Effector memory CD8-positive, alpha-beta T cell (primary cell): Measurements from ENCODE around the gene USH2A.

ENCODE experiments used
- ATAC-seq: fragments of 150-1000 bp; cut with Tn5 transposase; replicated peaks from 2 replicates; pipeline ENCODE4 v1.10.0; 2021; ENCODE audit warnings: mild to moderate bottlenecking, moderate library complexity
- DNase-seq, 3 experiments: peaks; one replicate each; pipeline ENCODE4 v3.0.0; 2021
- H3K27ac Mint-ChIP-seq, 2 donors: one replicate each; pipeline ENCODE4 v1.8.0; 2022; ENCODE audit warnings: mild to moderate bottlenecking in 2 of 2, mixed read lengths in 2 of 2, moderate library complexity in 2 of 2
- H3K27me3 Mint-ChIP-seq, 2 donors: one replicate each; pipeline ENCODE4 v1.8.0; 2022; ENCODE audit warnings: mixed read lengths in 2 of 2
- H3K36me3 Mint-ChIP-seq: one replicate; pipeline ENCODE4 v1.8.0; 2022; ENCODE audit warnings: mild to moderate bottlenecking, moderate library complexity, mixed read lengths; ENCODE audit not compliant: insufficient read depth
- H3K4me1 Mint-ChIP-seq, 2 donors: one replicate each; pipeline ENCODE4 v1.8.0; 2022; ENCODE audit warnings: low read depth in 2 of 2, mixed read lengths in 2 of 2
- H3K4me3 Mint-ChIP-seq, 2 donors: one replicate each; pipeline ENCODE4 v1.8.0; 2022; ENCODE audit warnings: mild to moderate bottlenecking in 2 of 2, mixed read lengths in 2 of 2, moderate library complexity in 2 of 2
- H3K9me3 Mint-ChIP-seq, 2 donors: one replicate each; pipeline ENCODE4 v1.8.0; 2022; ENCODE audit warnings: mixed read lengths in 2 of 2
- total RNA-seq, 9 experiments: gene quantifications; one replicate each; lab custom pipeline; 2026; lab: John Stamatoyannopoulos, UW

The USH2A gene
- 0 to 0.12 (median 0.06) reads per million in 9 experiments for total RNA-seq

- Mint-ChIP-seq H3K4me1 (no peaks in the 10 kb centered on the region), H3K36me3 (no peaks in the 10 kb centered on the region), H3K9me3 (peaks cover 0 to 5% of the 10 kb centered on the region in 2 donors), H3K27ac (no peak within 1 kb of the TSS), H3K4me3 (no peak within 1 kb of the TSS), H3K27me3 (no peaks in the 10 kb centered on the region)
- DNase-seq (no peak), ATAC-seq (no peak)
Measured at GRCh38 chr1:216422821-216423520, at the start of gene USH2A. TSS of gene USH2A (minus strand) at chr1:216423448. CDS start at chr1:216422336, 1,112 bp downstream.

- DNase-seq, result no peak
- ATAC-seq, result no peak
- Mint-ChIP-seq H3K36me3 (no peaks in the 10 kb centered on the region), H3K27ac (no peak overlapping the region), H3K4me3 (no peak overlapping the region), H3K27me3 (no peaks in the 10 kb centered on the region), H3K9me3 (peaks cover 0 to 5% of the 10 kb centered on the region in 2 donors), H3K4me1 (no peaks in the 10 kb centered on the region)
Measured at GRCh38 chr1:216466162-216466801, 43.0 kb upstream of the USH2A start.

- no peak for DNase-seq
- H3K36me3 Mint-ChIP-seq, result no peaks in the 10 kb centered on the region
Measured at GRCh38 chr1:216464489-216464888, 41.2 kb upstream of the USH2A start.

GRCh38 chr1:216462066-216462775 lies 39.0 kb upstream of the USH2A start:
- no peak overlapping the region for H3K27ac Mint-ChIP-seq
- no peak for DNase-seq

More at GRCh38 chr1:216464489-216464888, 41.2 kb upstream of the USH2A start:
- peaks cover 11% of the 10 kb centered on the region in 2 donors for H3K9me3 Mint-ChIP-seq
- ATAC-seq, result no peak
- no peaks in the 10 kb centered on the region for H3K4me1 Mint-ChIP-seq
- H3K4me3 Mint-ChIP-seq, result no peak overlapping the region
- no peak overlapping the region for H3K27ac Mint-ChIP-seq
- no peaks in the 10 kb centered on the region for H3K27me3 Mint-ChIP-seq

GRCh38 chr1:216461466-216461865 lies 38.2 kb upstream of the USH2A start:
- no peak for ATAC-seq
- Mint-ChIP-seq H3K4me1 (no peaks in the 10 kb centered on the region), H3K27me3 (no peaks in the 10 kb centered on the region), H3K36me3 (no peaks in the 10 kb centered on the region), H3K9me3 (peaks cover 9 to 11% of the 10 kb centered on the region in 2 donors), H3K4me3 (no peak overlapping the region), H3K27ac (no peak overlapping the region)
- DNase-seq, result no peak

More at GRCh38 chr1:216462066-216462775, 39.0 kb upstream of the USH2A start:
- H3K4me1 Mint-ChIP-seq, result no peaks in the 10 kb centered on the region
- ATAC-seq, result no peak
- H3K4me3 Mint-ChIP-seq, result no peak overlapping the region
- no peaks in the 10 kb centered on the region for H3K36me3 Mint-ChIP-seq
- no peaks in the 10 kb centered on the region for H3K27me3 Mint-ChIP-seq
- H3K9me3 Mint-ChIP-seq, result peaks cover 11% of the 10 kb centered on the region in 2 donors

GRCh38 chr1:216459651-216460207 lies 36.5 kb upstream of the USH2A start:
- H3K4me1 Mint-ChIP-seq, result no peaks in the 10 kb centered on the region
- no peaks in the 10 kb centered on the region for H3K27me3 Mint-ChIP-seq
- peaks cover 9 to 13% of the 10 kb centered on the region in 2 donors for H3K9me3 Mint-ChIP-seq

GRCh38 chr1:216458812-216459211 lies 35.6 kb upstream of the USH2A start:
- DNase-seq (no peak), ATAC-seq (no peak)
- no peaks in the 10 kb centered on the region for H3K27me3 Mint-ChIP-seq
- peaks cover 12 to 22% of the 10 kb centered on the region in 2 donors for H3K9me3 Mint-ChIP-seq
- H3K27ac Mint-ChIP-seq, result no peak overlapping the region
- H3K36me3 Mint-ChIP-seq, result no peaks in the 10 kb centered on the region
- H3K4me3 Mint-ChIP-seq, result no peak overlapping the region
- no peaks in the 10 kb centered on the region for H3K4me1 Mint-ChIP-seq

More at GRCh38 chr1:216459651-216460207, 36.5 kb upstream of the USH2A start:
- ATAC-seq (no peak), DNase-seq (no peak)
- no peak overlapping the region for H3K4me3 Mint-ChIP-seq
- H3K36me3 Mint-ChIP-seq, result no peaks in the 10 kb centered on the region
- no peak overlapping the region for H3K27ac Mint-ChIP-seq

- ATAC-seq (no peak), DNase-seq (no peak)
- H3K4me3 Mint-ChIP-seq, result no peak overlapping the region
- no peaks in the 10 kb centered on the region for H3K27me3 Mint-ChIP-seq
- H3K36me3 Mint-ChIP-seq, result no peaks in the 10 kb centered on the region
- H3K9me3 Mint-ChIP-seq, result peaks cover 12 to 30% of the 10 kb centered on the region in 2 donors
- no peak overlapping the region for H3K27ac Mint-ChIP-seq
- no peaks in the 10 kb centered on the region for H3K4me1 Mint-ChIP-seq
Measured at GRCh38 chr1:216457356-216457755, 34.1 kb upstream of the USH2A start.

GRCh38 chr1:216456682-216457081 lies 33.4 kb upstream of the USH2A start:
- DNase-seq, result no peak
- H3K4me3 Mint-ChIP-seq, result no peak overlapping the region
- H3K9me3 Mint-ChIP-seq, result peaks cover 11 to 30% of the 10 kb centered on the region in 2 donors
- no peak for ATAC-seq
- no peaks in the 10 kb centered on the region for H3K27me3 Mint-ChIP-seq
- H3K4me1 Mint-ChIP-seq, result no peaks in the 10 kb centered on the region
- no peaks in the 10 kb centered on the region for H3K36me3 Mint-ChIP-seq
- no peak overlapping the region for H3K27ac Mint-ChIP-seq

GRCh38 chr1:216453777-216454176 lies 30.5 kb upstream of the USH2A start:
- Mint-ChIP-seq H3K4me3 (no peak overlapping the region), H3K27ac (no peak overlapping the region), H3K9me3 (peaks cover 6 to 32% of the 10 kb centered on the region in 2 donors), H3K27me3 (no peaks in the 10 kb centered on the region), H3K36me3 (no peaks in the 10 kb centered on the region), H3K4me1 (no peaks in the 10 kb centered on the region)
- ATAC-seq, result no peak
- DNase-seq, result no peak

GRCh38 chr1:216450227-216450626 lies 27.0 kb upstream of the USH2A start:
- no peak overlapping the region for H3K27ac Mint-ChIP-seq
- H3K27me3 Mint-ChIP-seq, result no peaks in the 10 kb centered on the region
- no peaks in the 10 kb centered on the region for H3K4me1 Mint-ChIP-seq
- ATAC-seq (no peak), DNase-seq (no peak)
- peaks cover 10 to 39% of the 10 kb centered on the region in 2 donors for H3K9me3 Mint-ChIP-seq
- H3K4me3 Mint-ChIP-seq, result no peak overlapping the region
- no peaks in the 10 kb centered on the region for H3K36me3 Mint-ChIP-seq

- DNase-seq (no peak), ATAC-seq (no peak)
- peaks cover 9 to 21% of the 10 kb centered on the region in 2 donors for H3K9me3 Mint-ChIP-seq
- H3K4me3 Mint-ChIP-seq, result no peak overlapping the region
- no peaks in the 10 kb centered on the region for H3K4me1 Mint-ChIP-seq
- H3K36me3 Mint-ChIP-seq, result no peaks in the 10 kb centered on the region
- no peaks in the 10 kb centered on the region for H3K27me3 Mint-ChIP-seq
- no peak overlapping the region for H3K27ac Mint-ChIP-seq
Measured at GRCh38 chr1:216448011-216448510, 24.8 kb upstream of the USH2A start.

- Mint-ChIP-seq H3K4me1 (no peaks in the 10 kb centered on the region), H3K36me3 (no peaks in the 10 kb centered on the region), H3K27me3 (no peaks in the 10 kb centered on the region), H3K27ac (no peak overlapping the region), H3K9me3 (peaks cover 0 to 9% of the 10 kb centered on the region in 2 donors), H3K4me3 (no peak overlapping the region)
- ATAC-seq (no peak), DNase-seq (no peak)
Measured at GRCh38 chr1:216437603-216438002, 14.4 kb upstream of the USH2A start.
